Measurements from ENCODE around the gene LRAT. TPM values are rescaled to one million over a fixed set of nuclear protein-coding genes. Genes with fewer than 3 reads are reported as not detected.

The LRAT gene
- total RNA-seq, 6 donors from 2014 or later, result 0.22 to 1.7 (median 0.69) TPM; not detected in 1

- peak overlapping the region; percentile 19 to 60 (median 48) for H3K4me3 ChIP-seq
- DNase-seq (no peak), ATAC-seq (ENCODE audit: low FRiP score in 2 of 2) (peak in 1 of 2 donors; percentile 35)
- H3K27ac ChIP-seq, result no peak overlapping the region
- H3K36me3 ChIP-seq, result no peaks in the 10 kb centered on the region
- peaks cover 15 to 34% (median 29%) of the 10 kb centered on the region in 4 donors for H3K4me1 ChIP-seq
- WGBS, 2 donors, result 8 to 10% methylated on average over 6 to 28 of the region's 31 CpGs
- H3K9me3 ChIP-seq, result no peaks in the 10 kb centered on the region
- no peak for TF ChIP-seq CTCF (IDR thresholded peaks at IDR 0.05)
- no peak for TF ChIP-seq POLR2AphosphoS5 (IDR thresholded peaks at IDR 0.05)
- H3K27me3 ChIP-seq, result peaks cover 0 to 30% (median 13%) of the 10 kb centered on the region in 4 donors
Observed at GRCh38 chr4:154744341-154744926, 634 bp downstream of the LRAT start.

DNA sequence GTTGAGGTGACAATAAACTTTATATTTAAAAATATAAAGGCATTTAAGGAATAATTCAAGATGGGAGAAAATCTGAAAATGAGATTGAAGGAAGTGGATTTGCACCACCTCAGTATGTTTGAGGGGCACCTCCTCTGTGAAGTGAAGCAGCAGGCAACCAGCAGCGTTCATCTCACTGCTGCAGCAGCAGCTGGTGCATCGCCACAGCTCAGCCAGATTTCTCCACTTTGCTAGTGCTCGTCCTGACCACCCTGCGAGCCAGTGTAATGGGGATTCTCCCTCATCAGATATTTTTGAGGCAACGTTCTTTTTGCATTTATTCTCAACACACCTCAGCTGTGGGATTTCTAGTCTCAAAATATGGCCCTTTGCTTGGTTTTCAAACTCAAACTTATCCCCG, 13.9 kb downstream of the LRAT start:
- TF ChIP-seq POLR2AphosphoS5 (IDR thresholded peaks at IDR 0.05) (no peak), EP300 (IDR thresholded peaks at IDR 0.05) (no peak), CTCF (IDR thresholded peaks at IDR 0.05) (no peak), POLR2A (IDR thresholded peaks at IDR 0.05) (no peak)
- H3K27ac ChIP-seq, result no peak overlapping the region
- H3K27me3 ChIP-seq, result no peaks in the 10 kb centered on the region
- 68 to 70% methylated on average over 6 of the region's 6 CpGs for WGBS, 2 donors
- ATAC-seq (ENCODE audit: low FRiP score in 2 of 2) (no peak), DNase-seq (no peak)
- no peak overlapping the region for H3K4me3 ChIP-seq
- H3K4me1 ChIP-seq, result no peaks in the 10 kb centered on the region
- H3K9me3 ChIP-seq, result no peaks in the 10 kb centered on the region
- no peaks in the 10 kb centered on the region for H3K36me3 ChIP-seq

- DNase-seq (no peak), ATAC-seq (ENCODE audit: low FRiP score in 2 of 2) (no peak)
- TF ChIP-seq POLR2AphosphoS5 (IDR thresholded peaks at IDR 0.05) (no peak), CTCF (IDR thresholded peaks at IDR 0.05) (no peak), POLR2A (IDR thresholded peaks at IDR 0.05) (no peak), EP300 (IDR thresholded peaks at IDR 0.05) (no peak)
- Histone ChIP-seq H3K27me3 (no peaks in the 10 kb centered on the region), H3K4me1 (no peaks in the 10 kb centered on the region), H3K36me3 (no peaks in the 10 kb centered on the region), H3K9me3 (no peaks in the 10 kb centered on the region), H3K4me3 (no peak overlapping the region), H3K27ac (no peak overlapping the region)
- 75 to 78% methylated on average over 2 of the region's 2 CpGs for WGBS, 2 donors
Observed at GRCh38 chr4:154760895-154761294, 17.1 kb downstream of the LRAT start.

DNA sequence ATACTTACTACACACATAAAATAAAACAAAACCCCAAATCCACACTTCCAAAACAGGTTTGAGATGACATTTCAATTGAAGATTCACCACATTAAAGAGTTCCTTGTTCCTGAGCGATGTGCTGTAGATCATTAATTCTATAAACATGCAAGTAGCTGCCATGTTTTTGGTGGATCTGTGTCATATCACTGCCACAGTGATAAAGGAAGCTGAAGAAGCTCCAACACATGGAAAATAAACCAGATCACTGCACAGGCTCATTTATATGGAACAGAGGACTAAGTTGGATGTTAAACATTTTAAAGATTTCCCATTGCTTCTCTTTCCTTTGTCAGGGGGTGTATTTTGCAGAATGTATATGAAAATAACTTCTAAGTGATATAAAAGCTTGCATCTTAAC, 34.5 kb downstream of the LRAT start:
- DNase-seq (no peak), ATAC-seq (ENCODE audit: low FRiP score in 2 of 2) (no peak)
- no peaks in the 10 kb centered on the region for H3K36me3 ChIP-seq
- TF ChIP-seq POLR2AphosphoS5 (IDR thresholded peaks at IDR 0.05), result no peak
- no peak for TF ChIP-seq POLR2A (IDR thresholded peaks at IDR 0.05)
- TF ChIP-seq EP300 (IDR thresholded peaks at IDR 0.05), result no peak
- TF ChIP-seq CTCF (IDR thresholded peaks at IDR 0.05), result no peak
- peaks cover 0 to 13% (median 0%) of the 10 kb centered on the region in 4 donors for H3K27me3 ChIP-seq
- no peaks in the 10 kb centered on the region for H3K9me3 ChIP-seq
- H3K4me1 ChIP-seq, result no peaks in the 10 kb centered on the region
- WGBS, 2 donors, result 93 to 96% methylated on average over 1 of the region's 1 CpG
- no peak overlapping the region for H3K27ac ChIP-seq
- H3K4me3 ChIP-seq, result no peak overlapping the region

DNA sequence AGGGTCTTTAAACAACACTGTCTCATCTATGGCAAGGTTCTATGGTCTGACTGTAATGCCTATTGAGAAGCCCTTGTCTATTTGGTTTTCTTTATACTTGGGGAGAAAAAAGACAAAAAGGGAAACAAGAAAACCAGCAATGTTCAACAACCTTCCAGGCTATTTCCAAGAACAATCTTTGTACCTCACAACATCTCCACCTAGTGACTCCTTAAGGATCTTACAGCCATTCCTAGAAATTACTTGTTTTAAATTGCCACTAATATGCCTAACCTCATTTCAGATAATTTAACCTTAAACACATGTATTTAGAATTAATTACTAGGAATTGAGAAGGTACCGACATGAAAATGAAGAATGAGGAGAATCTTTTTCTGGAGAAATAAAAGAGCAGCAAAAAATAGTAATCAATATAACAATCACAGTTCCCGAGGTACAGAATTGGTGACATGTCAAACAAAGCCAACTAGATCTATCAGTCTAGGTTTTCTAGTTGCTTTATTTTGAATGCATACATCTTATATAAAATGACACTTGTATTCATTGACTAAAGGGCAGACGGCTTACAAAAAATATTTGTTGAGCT, 35.7 kb downstream of the LRAT start:
- Histone ChIP-seq H3K36me3 (no peaks in the 10 kb centered on the region), H3K9me3 (no peaks in the 10 kb centered on the region), H3K4me3 (no peak overlapping the region), H3K27ac (no peak overlapping the region), H3K27me3 (peaks cover 0 to 13% (median 0%) of the 10 kb centered on the region in 4 donors), H3K4me1 (no peaks in the 10 kb centered on the region)
- ATAC-seq (ENCODE audit: low FRiP score in 2 of 2) (no peak), DNase-seq (no peak)
- no peak for TF ChIP-seq POLR2AphosphoS5 (IDR thresholded peaks at IDR 0.05)
- TF ChIP-seq CTCF (IDR thresholded peaks at IDR 0.05), result peak; percentile 14 to 47 (median 30)
- WGBS, 2 donors, result 44 to 45% methylated on average over 3 of the region's 3 CpGs
